ENCODE data around the gene FBXO36. TPM values are rescaled to one million over a fixed set of nuclear protein-coding genes. Genes with fewer than 3 reads are reported as not detected.

Gene FBXO36
- total RNA-seq, 2 donors from 2014 or later: 6.7 to 13.3 TPM

DNA sequence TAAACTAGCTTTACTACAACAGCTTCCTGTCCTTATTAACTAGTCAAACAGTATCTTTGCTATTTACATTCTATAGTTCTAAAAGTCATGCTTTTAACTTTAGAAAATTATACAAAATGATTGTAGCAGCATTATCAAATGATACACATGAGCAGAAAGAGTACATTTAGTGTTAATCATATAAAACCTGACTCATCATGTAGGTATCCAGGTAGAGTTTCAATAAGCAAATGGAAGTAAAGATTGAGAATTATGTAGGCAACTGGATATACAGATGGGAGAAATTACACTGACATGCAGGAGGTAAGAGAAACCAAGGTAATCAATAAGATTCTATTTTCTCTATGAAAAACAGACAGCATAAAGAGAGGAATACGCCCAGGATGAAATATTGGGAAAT, 34.3 kb upstream of the FBXO36 start:
- H3K27ac Mint-ChIP-seq: no peak overlapping the region
- no peaks in the 10 kb centered on the region for H3K27me3 Mint-ChIP-seq (ENCODE audit: insufficient read depth)
- Histone ChIP-seq H3K27me3 (ENCODE audit: control insufficient read depth, insufficient read depth, low read length, poor library complexity, severe bottlenecking) (no peaks in the 10 kb centered on the region), H3K36me3 (ENCODE audit: control insufficient read depth, insufficient read depth, low read length) (peaks cover 16% of the 10 kb centered on the region), H3K9ac (ENCODE audit: extremely low read depth, low read length, poor library complexity, severe bottlenecking) (no peak overlapping the region), H3K4me3 (ENCODE audit: low read length) (no peak overlapping the region), H3K4me1 (ENCODE audit: control insufficient read depth, insufficient read depth, low read length) (peaks cover 2% of the 10 kb centered on the region), H3K27ac (ENCODE audit: low read depth, low read length) (no peak overlapping the region), H3K9me3 (ENCODE audit: control insufficient read depth, low read length) (no peaks in the 10 kb centered on the region)
- H3K4me3 Mint-ChIP-seq: no peak overlapping the region
- no peaks in the 10 kb centered on the region for H3K9me3 Mint-ChIP-seq
- DNase-seq: no peak
- no peaks in the 10 kb centered on the region for H3K36me3 Mint-ChIP-seq (ENCODE audit: low read depth)
- H3K4me1 Mint-ChIP-seq: peaks cover 27% of the 10 kb centered on the region
- 100% methylated on average over 1 of the region's 1 CpG; no CpG with 5 or more reads in 1 of the 2 experiments for WGBS, 2 experiments (ENCODE audit: insufficient coverage in 1 of 2, insufficient read length in 1 of 2)
- TF ChIP-seq CTCF (conservative IDR thresholded peaks at IDR 0.05): no peak

DNA sequence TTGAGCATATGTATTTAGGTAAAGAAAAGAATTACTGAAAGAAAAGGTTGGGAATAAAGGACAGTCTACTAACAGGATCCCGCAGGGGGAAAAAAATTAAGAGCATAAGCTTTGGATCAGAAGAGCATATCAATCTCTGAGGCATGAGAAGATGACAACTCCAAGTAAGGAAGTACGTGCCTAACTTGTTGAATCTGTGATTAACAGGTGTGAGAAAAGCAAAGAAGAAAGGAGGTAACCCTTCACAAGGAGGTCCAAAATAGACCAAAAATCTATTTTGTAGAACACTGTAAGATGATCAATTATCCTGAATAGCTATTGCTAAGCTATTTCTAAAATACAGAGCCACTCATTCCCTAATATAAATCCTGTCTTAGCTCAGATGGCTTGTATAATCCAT, 33.3 kb upstream of the FBXO36 start:
- Mint-ChIP-seq H3K4me1 (peaks cover 22% of the 10 kb centered on the region), H3K27me3 (ENCODE audit: insufficient read depth) (no peaks in the 10 kb centered on the region), H3K36me3 (ENCODE audit: low read depth) (peaks cover 4% of the 10 kb centered on the region), H3K27ac (no peak overlapping the region), H3K9me3 (no peaks in the 10 kb centered on the region), H3K4me3 (no peak overlapping the region)
- Histone ChIP-seq H3K4me1 (ENCODE audit: control insufficient read depth, insufficient read depth, low read length) (no peaks in the 10 kb centered on the region), H3K27me3 (ENCODE audit: control insufficient read depth, insufficient read depth, low read length, poor library complexity, severe bottlenecking) (no peaks in the 10 kb centered on the region), H3K9me3 (ENCODE audit: control insufficient read depth, low read length) (no peaks in the 10 kb centered on the region), H3K36me3 (ENCODE audit: control insufficient read depth, insufficient read depth, low read length) (peaks cover 20% of the 10 kb centered on the region), H3K9ac (ENCODE audit: extremely low read depth, low read length, poor library complexity, severe bottlenecking) (no peak overlapping the region), H3K27ac (ENCODE audit: low read depth, low read length) (no peak overlapping the region), H3K4me3 (ENCODE audit: low read length) (no peak overlapping the region)
- DNase-seq: no peak
- WGBS, 2 experiments (ENCODE audit: insufficient coverage in 1 of 2, insufficient read length in 1 of 2): 91% methylated on average over 2 of the region's 2 CpGs; no CpG with 5 or more reads in 1 of the 2 experiments
- no peak for TF ChIP-seq CTCF (conservative IDR thresholded peaks at IDR 0.05)

DNA sequence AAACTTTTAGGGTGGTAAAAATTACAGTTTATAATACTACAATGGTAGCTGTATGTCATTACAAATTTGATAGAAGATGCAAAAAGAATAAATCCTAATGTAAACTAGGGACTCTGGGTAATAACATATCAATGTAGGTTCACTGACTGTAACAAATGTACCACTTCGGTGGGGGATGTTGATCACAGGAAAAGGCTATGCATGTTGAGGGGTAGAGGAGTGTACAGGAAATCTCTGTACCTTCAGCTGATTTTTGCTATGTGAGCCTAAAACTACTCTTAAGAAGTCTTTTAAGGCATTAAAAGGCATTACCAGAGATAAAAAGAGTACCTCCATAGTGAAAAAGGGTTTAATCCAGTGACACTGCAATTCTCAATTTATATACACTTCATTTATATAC, 25.4 kb upstream of the FBXO36 start:
- Mint-ChIP-seq H3K36me3 (ENCODE audit: low read depth) (peaks cover 8% of the 10 kb centered on the region), H3K4me3 (no peak overlapping the region), H3K4me1 (peaks cover 24% of the 10 kb centered on the region), H3K27ac (no peak overlapping the region), H3K27me3 (ENCODE audit: insufficient read depth) (no peaks in the 10 kb centered on the region), H3K9me3 (no peaks in the 10 kb centered on the region)
- DNase-seq: no peak
- WGBS, 2 experiments (ENCODE audit: insufficient coverage in 1 of 2, insufficient read length in 1 of 2): 97 to 100% methylated on average over 1 of the region's 1 CpG
- no peak overlapping the region for H3K27ac ChIP-seq (ENCODE audit: low read depth, low read length)
- H3K9ac ChIP-seq (ENCODE audit: extremely low read depth, low read length, poor library complexity, severe bottlenecking): no peak overlapping the region
- H3K27me3 ChIP-seq (ENCODE audit: control insufficient read depth, insufficient read depth, low read length, poor library complexity, severe bottlenecking): no peaks in the 10 kb centered on the region
- peaks cover 5% of the 10 kb centered on the region for H3K4me1 ChIP-seq (ENCODE audit: control insufficient read depth, insufficient read depth, low read length)
- no peak overlapping the region for H3K4me3 ChIP-seq (ENCODE audit: low read length)
- peaks cover 21% of the 10 kb centered on the region for H3K36me3 ChIP-seq (ENCODE audit: control insufficient read depth, insufficient read depth, low read length)
- H3K9me3 ChIP-seq (ENCODE audit: control insufficient read depth, low read length): no peaks in the 10 kb centered on the region
- no peak for TF ChIP-seq CTCF (conservative IDR thresholded peaks at IDR 0.05)
